ENCODE results near the gene BFSP2.

The BFSP2 gene

DNA sequence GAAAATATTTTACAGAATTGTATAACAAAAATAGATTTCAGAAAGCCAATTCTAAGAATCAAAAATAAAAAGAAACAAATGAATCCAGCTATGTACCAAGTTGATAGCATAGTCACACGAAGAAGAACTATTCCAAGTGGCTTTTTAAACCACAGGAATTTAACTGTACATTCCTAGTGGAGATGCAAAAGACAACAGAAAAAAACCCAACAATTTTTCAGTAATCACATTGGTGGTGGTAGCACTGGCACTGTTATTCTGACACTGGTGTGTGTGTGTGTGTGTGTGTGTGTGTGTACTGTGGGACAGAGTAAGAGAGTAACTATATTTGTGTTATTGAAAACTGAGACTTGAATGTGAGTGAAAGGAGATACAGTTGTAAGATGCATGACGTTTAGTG lies 9.1 kb downstream of the BFSP2 start:
- Histone ChIP-seq H3K79me2 (ENCODE audit: control insufficient read depth, low read length) (no peaks in the 10 kb centered on the region), H3K27ac (ENCODE audit: low read depth, low read length) (no peak overlapping the region), H3K27me3 (ENCODE audit: control insufficient read depth, low read length) (no peaks in the 10 kb centered on the region), H3K9me2 (replicated peaks; ENCODE audit: control insufficient read depth, low read length) (no peaks in the 10 kb centered on the region), H3K4me2 (ENCODE audit: low read length) (no peak overlapping the region), H3K4me1 (ENCODE audit: control insufficient read depth, low read length) (no peaks in the 10 kb centered on the region), H3K9me3 (ENCODE audit: control insufficient read depth, insufficient read depth, low read length) (no peaks in the 10 kb centered on the region), H4K20me1 (ENCODE audit: control insufficient read depth, insufficient read depth, low read depth, low read length) (no peaks in the 10 kb centered on the region), H3K36me3 (ENCODE audit: control insufficient read depth, low read length) (no peaks in the 10 kb centered on the region), H3K4me3 (ENCODE audit: low read length) (no peak overlapping the region), H3F3A (ENCODE audit: control insufficient read depth, insufficient read depth) (peaks cover 7% of the 10 kb centered on the region)
- TF ChIP-seq, protein P1, sequence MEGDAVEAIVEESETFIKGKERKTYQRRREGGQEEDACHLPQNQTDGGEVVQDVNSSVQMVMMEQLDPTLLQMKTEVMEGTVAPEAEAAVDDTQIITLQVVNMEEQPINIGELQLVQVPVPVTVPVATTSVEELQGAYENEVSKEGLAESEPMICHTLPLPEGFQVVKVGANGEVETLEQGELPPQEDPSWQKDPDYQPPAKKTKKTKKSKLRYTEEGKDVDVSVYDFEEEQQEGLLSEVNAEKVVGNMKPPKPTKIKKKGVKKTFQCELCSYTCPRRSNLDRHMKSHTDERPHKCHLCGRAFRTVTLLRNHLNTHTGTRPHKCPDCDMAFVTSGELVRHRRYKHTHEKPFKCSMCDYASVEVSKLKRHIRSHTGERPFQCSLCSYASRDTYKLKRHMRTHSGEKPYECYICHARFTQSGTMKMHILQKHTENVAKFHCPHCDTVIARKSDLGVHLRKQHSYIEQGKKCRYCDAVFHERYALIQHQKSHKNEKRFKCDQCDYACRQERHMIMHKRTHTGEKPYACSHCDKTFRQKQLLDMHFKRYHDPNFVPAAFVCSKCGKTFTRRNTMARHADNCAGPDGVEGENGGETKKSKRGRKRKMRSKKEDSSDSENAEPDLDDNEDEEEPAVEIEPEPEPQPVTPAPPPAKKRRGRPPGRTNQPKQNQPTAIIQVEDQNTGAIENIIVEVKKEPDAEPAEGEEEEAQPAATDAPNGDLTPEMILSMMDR (IDR thresholded peaks at IDR 0.05; ENCODE audit: low read depth, low read length, poor library complexity, severe bottlenecking) = no peak
- no peak for TF ChIP-seq EZH2phosphoT487 (IDR thresholded peaks at IDR 0.05; ENCODE audit: borderline replicate concordance, low read length)

DNA sequence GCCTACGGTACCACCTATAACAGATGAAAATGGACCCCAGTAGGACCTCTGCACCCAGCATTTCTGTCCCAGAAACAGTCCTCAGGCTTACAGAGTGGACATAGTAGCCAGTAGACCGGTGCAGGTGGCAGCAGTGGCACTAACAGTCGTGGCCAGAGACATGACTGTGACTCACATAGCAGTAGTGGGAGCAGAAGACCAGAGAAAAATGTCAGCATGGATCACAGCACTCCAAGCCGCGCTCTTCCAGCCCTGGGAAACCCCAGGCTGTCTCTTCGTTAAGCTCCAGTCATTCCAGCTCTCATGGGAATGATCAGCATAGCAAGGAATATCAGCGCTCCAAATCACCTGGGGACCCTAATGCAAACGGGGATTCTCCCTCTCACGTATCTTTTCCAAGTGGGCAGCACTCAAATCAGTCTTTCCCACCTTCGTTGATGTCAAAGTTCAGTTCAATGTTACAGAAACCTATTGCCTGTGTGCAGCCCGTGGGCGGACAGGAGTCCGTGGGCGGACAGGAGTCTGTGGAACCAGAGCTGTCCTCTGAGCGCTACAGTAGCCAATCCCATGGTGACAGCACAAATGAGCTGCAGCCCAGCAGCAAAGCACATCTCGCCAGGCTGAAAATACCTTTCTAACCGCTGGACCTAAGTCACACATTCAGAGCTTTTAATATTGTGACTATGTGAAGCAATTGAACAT lies 10.5 kb downstream of the BFSP2 start:
- TF ChIP-seq, protein P1 (IDR thresholded peaks at IDR 0.05; ENCODE audit: low read depth, low read length, poor library complexity, severe bottlenecking) = no peak
- no peak for TF ChIP-seq EZH2phosphoT487 (IDR thresholded peaks at IDR 0.05; ENCODE audit: borderline replicate concordance, low read length)

DNA sequence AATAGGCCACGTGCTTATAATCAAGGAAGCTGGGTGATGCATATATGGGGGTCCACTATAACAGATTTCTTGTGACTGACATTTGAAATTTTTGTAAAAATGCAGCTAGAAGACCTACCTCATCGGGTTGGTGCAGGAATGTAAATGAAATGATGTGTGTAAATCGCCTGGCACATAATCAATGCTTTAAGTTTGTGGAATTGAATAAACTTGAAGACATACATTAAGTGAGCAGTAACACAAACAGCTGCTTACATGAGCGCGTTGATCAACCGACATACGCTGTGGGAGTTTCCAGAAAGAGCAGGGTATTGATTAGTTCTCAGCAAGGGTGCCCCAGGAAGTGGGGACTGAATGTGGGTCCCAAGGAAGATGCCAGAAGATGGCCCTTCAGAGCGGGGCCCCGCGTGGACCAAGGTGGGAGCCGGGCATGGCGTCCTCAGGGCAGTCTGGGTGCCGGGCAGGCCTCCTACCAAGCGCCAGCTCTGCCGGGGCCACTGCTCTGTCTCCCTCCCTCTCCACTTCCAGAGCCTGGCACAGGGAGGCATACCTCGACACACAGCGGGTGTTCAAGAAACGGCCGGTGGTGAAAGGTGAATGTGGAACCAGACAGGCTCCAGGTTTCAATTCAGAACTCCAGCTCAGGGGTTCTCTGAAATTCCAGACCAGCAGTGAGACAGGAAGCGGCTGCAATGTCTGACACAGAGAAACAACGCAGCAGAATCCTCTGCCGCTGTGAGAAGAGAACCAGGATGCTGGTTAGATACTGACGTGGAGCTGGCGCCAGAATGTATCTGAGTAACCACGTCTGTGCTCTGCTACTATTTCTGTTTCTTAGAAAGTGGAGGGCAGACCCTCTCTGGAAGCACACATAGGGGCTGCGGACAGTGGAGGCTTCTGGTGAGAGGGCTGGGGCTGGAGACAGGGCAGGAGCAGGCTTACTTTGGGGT lies 12.6 kb downstream of the BFSP2 start:
- no peak for TF ChIP-seq EZH2phosphoT487 (IDR thresholded peaks at IDR 0.05; ENCODE audit: borderline replicate concordance, low read length)
- TF ChIP-seq, protein P1 (IDR thresholded peaks at IDR 0.05; ENCODE audit: low read depth, low read length, poor library complexity, severe bottlenecking) = no peak
- H3K9me2 ChIP-seq (replicated peaks; ENCODE audit: control insufficient read depth, low read length) = no peaks in the 10 kb centered on the region
- H3K27ac ChIP-seq (ENCODE audit: low read depth, low read length) = no peak overlapping the region
- no peak overlapping the region for H3K4me3 ChIP-seq (ENCODE audit: low read length)
- peaks cover 7% of the 10 kb centered on the region for H3F3A ChIP-seq (ENCODE audit: control insufficient read depth, insufficient read depth)
- H3K9me3 ChIP-seq (ENCODE audit: control insufficient read depth, insufficient read depth, low read length) = no peaks in the 10 kb centered on the region
- H3K4me1 ChIP-seq (ENCODE audit: control insufficient read depth, low read length) = no peaks in the 10 kb centered on the region
- no peak overlapping the region for H3K4me2 ChIP-seq (ENCODE audit: low read length)
- H4K20me1 ChIP-seq (ENCODE audit: control insufficient read depth, insufficient read depth, low read depth, low read length) = no peaks in the 10 kb centered on the region
- H3K36me3 ChIP-seq (ENCODE audit: control insufficient read depth, low read length) = no peaks in the 10 kb centered on the region
- H3K27me3 ChIP-seq (ENCODE audit: control insufficient read depth, low read length) = no peaks in the 10 kb centered on the region
- H3K79me2 ChIP-seq (ENCODE audit: control insufficient read depth, low read length) = no peaks in the 10 kb centered on the region

More for the DNA sequence above, 10.5 kb downstream of the BFSP2 start:
- Histone ChIP-seq H3K9me2 (replicated peaks; ENCODE audit: control insufficient read depth, low read length) (no peaks in the 10 kb centered on the region), H3K36me3 (ENCODE audit: control insufficient read depth, low read length) (no peaks in the 10 kb centered on the region), H3K9me3 (ENCODE audit: control insufficient read depth, insufficient read depth, low read length) (no peaks in the 10 kb centered on the region), H3K79me2 (ENCODE audit: control insufficient read depth, low read length) (no peaks in the 10 kb centered on the region), H3K27me3 (ENCODE audit: control insufficient read depth, low read length) (no peaks in the 10 kb centered on the region), H3K4me3 (ENCODE audit: low read length) (no peak overlapping the region), H3K4me2 (ENCODE audit: low read length) (no peak overlapping the region), H3F3A (ENCODE audit: control insufficient read depth, insufficient read depth) (peaks cover 7% of the 10 kb centered on the region), H3K27ac (ENCODE audit: low read depth, low read length) (no peak overlapping the region), H4K20me1 (ENCODE audit: control insufficient read depth, insufficient read depth, low read depth, low read length) (no peaks in the 10 kb centered on the region), H3K4me1 (ENCODE audit: control insufficient read depth, low read length) (no peaks in the 10 kb centered on the region)
